22Rv1 (cell line): ENCODE data around the gene GPR146.

Experiments used
- ZFX ChIP-seq: fragments of 450-650 bp; IDR thresholded peaks from 2 replicates; pipeline ENCODE4 v1.6.1; 2017; ENCODE audit warnings: antibody characterized with exemption, borderline replicate concordance
- TF ChIP-seq, protein P1 (sequence below): fragments of 450-650 bp; IDR thresholded peaks from 2 replicates; pipeline ENCODE4 v1.5.1; 2017; ENCODE audit warnings: mild to moderate bottlenecking

GRCh38 chr7:1093916-1094508 is 49.7 kb downstream of the GPR146 start:
- TF ChIP-seq, protein P1, sequence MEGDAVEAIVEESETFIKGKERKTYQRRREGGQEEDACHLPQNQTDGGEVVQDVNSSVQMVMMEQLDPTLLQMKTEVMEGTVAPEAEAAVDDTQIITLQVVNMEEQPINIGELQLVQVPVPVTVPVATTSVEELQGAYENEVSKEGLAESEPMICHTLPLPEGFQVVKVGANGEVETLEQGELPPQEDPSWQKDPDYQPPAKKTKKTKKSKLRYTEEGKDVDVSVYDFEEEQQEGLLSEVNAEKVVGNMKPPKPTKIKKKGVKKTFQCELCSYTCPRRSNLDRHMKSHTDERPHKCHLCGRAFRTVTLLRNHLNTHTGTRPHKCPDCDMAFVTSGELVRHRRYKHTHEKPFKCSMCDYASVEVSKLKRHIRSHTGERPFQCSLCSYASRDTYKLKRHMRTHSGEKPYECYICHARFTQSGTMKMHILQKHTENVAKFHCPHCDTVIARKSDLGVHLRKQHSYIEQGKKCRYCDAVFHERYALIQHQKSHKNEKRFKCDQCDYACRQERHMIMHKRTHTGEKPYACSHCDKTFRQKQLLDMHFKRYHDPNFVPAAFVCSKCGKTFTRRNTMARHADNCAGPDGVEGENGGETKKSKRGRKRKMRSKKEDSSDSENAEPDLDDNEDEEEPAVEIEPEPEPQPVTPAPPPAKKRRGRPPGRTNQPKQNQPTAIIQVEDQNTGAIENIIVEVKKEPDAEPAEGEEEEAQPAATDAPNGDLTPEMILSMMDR, result no peak
- TF ChIP-seq ZFX, result no peak
